Activated T-cell treated with anti-CD3 and anti-CD28 coated beads for 48 hours (primary cell): ENCODE measurements around the gene PCDHB2.
"Not testable (repeated sequence)": the region's sequence is repeated elsewhere in the genome, so short reads cannot be mapped to it uniquely, and the experiment has no call there.

Experiments
- DNase-seq: peaks from one replicate; pipeline ENCODE4 v3.0.0-alpha.2; 2020; ENCODE audit warnings: low read depth

PCDHB2 gene

DNA sequence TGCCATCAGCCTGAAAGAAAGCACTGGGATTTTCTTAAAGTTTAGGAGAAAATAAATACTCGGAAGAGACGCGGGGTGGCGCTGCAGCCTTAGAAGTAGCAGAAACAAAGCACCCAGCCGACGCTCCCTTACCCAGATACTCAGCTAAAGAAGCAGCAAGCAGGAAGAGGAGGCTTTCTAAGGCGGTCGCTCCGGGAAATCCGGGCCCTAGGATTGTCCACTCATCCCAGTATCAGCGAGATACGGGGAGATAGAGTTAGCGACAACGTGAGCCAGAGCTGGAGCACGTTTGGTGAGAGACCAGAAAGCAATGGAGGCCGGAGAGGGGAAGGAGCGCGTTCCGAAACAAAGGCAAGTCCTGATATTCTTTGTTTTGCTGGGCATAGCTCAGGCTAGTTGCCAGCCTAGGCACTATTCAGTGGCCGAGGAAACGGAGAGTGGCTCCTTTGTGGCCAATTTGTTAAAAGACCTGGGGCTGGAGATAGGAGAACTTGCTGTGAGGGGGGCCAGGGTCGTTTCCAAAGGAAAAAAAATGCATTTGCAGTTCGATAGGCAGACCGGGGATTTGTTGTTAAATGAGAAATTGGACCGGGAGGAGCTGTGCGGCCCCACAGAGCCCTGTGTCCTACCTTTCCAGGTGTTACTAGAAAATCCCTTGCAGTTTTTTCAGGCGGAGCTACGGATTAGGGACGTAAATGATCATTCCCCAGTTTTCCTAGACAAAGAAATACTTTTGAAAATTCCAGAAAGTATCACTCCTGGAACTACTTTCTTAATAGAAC, at the start of gene PCDHB2:
PCDHB2 (plus strand) TSS at position 135 of the 782 bp plus-strand sequence; CDS start at position 311, 176 bp downstream.
- DNase-seq = no peak

DNA sequence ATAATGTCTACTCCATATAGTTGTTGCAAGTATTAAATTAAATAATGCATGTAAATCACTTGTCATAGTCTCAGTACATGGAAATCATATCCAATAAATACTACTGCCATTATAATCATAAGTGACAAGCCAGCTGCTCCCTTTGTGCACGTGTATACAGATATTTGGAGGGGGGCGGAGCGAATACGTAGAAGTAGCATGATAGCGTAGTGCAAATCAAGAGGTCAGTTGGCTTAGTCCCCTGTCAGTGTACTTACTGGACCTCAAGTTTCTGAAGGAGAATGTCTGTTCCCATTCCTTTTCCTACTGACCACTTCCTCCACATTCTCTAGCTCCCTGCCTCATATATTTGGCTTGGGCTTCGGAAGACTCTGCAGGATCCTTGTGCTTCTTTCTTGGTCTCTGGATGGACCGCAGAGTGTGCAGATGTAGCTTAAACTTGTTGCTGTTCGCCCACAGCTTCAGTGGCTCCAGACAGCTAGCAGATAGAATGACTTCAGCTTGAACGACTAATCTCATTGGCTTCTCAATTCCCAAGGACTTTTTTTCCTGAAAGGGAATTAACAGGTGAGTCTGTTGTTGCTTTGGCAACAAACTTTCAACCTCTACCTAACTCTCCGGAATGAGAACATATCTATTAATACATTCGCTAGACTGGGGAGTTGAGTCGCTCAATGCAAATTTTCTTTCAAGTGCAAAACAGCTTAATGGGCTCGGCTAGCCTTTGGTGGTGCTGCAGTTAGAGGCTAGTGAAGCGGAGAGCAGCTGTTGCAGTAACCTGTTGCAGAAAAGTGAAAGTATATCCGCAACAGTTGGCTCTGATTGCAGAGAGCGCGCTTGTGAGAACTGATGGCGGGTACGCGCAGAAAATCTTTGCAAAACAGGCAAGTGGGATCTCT, 43.5 kb upstream of the PCDHB2 start, which contains the start of gene PCDHB1:
PCDHB1 (plus strand) TSS at position 753 of the 899 bp plus-strand sequence; CDS start at position 850, 97 bp downstream.
- no peak for DNase-seq

DNA sequence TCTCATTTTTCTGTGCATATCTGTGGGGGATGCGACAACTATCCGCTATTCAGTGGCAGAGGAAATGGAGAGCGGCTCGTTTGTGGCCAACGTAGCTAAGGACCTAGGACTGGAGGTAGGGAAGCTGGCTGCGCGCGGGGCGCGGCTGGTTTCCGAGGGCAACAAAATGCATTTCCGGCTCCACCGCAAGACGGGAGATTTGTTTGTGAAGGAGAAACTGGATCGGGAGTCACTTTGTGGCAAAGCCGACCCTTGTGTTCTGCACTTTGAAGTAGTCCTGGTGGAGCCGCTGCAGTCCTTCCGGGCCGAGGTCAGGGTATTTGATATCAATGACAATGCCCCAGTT, 42.9 kb upstream of the PCDHB2 start:
- DNase-seq = no peak

DNA sequence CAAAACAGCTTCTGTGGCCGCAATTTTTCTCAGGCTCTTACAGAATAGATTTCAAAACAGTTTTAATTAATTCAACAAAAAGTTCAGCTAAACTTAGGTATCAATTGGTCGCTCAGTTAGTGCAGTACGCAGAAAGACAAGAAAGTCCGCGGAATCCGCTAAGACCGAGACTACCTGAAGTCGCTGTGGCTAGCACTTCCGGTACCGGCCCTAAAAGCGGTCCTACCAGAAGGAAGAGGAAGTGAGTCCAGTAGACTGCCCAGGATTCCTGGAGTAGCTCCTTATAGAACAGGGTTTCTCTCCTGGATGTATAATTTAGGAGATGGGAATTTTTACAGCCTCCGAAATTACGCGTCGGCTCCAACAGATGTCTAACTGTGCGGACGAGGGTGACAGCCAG, 16.6 kb upstream of the PCDHB2 start:
- no peak for DNase-seq

DNA sequence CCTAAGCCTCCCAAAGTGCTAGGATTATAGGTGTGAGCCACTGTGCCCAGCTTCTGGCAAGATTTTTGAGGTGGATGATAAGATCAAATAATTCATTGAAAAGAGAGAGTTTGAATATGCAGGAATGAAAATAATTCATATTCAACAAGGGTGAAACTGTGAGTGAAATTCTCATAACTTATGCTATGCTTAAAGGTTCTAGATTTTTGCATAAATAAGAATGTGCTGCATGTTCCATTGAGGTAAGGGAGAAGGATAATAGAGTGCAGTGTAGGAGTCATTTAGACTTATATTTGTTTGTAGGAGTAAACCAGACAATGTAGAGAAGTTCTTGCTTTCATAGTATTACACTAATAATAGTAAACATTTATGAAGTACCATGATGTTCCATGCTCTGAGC, 12.2 kb upstream of the PCDHB2 start:
- DNase-seq = no peak

GRCh38 chr5:141084487-141084989, 9.9 kb upstream of the PCDHB2 start:
- peak; percentile 7 for DNase-seq

DNA sequence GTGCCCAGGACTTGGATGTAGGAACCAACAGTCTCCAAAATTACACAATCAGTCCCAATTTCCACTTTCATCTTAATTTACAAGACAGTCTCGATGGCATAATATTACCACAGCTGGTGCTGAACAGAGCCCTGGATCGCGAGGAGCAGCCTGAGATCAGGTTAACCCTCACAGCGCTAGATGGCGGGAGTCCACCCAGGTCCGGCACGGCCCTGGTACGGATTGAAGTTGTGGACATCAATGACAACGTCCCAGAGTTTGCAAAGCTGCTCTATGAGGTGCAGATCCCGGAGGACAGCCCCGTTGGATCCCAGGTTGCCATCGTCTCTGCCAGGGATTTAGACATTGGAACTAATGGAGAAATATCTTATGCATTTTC, 837 bp downstream of the PCDHB2 start:
- DNase-seq = no peak

DNA sequence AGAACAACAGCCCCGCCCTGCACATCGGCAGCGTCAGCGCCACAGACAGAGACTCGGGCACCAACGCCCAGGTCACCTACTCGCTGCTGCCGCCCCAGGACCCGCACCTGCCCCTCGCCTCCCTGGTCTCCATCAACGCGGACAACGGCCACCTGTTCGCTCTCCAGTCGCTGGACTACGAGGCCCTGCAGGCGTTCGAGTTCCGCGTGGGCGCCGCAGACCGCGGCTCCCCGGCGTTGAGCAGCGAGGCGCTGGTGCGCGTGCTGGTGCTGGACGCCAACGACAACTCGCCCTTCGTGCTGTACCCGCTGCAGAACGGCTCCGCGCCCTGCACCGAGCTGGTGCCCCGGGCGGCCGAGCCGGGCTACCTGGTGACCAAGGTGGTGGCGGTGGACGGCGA, 1.8 kb downstream of the PCDHB2 start:
- DNase-seq = not testable (repeated sequence)

DNA sequence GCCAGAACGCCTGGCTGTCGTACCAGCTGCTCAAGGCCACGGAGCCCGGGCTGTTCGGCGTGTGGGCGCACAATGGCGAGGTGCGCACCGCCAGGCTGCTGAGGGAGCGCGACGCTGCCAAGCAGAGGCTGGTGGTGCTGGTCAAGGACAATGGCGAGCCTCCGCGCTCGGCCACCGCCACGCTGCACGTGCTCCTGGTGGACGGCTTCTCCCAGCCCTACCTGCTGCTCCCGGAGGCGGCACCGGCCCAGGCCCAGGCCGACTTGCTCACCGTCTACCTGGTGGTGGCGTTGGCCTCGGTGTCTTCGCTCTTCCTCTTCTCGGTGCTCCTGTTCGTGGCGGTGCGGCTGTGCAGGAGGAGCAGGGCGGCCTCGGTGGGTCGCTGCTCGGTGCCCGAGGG, 2.2 kb downstream of the PCDHB2 start:
- DNase-seq = not testable (repeated sequence)

- peak; percentile 35 for DNase-seq
Measured at GRCh38 chr5:141100243-141100805, 5.9 kb downstream of the PCDHB2 start, which contains the start of gene PCDHB3. Gene PCDHB3, plus strand, starts transcription at chr5:141100473. Its CDS starts 177 bp downstream, at chr5:141100650.

DNA sequence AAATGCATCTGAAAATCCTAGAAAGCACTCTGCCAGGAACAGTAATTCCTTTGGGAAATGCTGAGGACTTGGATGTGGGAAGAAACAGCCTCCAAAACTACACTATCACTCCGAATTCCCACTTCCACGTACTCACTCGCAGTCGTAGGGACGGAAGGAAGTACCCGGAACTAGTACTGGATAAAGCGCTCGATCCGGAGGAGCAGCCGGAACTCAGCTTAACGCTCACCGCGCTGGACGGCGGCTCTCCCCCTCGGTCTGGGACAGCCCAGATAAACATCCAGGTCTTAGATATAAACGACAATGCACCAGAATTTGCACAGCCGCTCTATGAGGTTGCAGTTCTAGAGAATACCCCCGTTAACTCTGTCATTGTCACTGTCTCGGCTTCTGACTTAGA, 6.6 kb downstream of the PCDHB2 start:
- DNase-seq = no peak

GRCh38 chr5:141102070-141102469, 7.7 kb downstream of the PCDHB2 start:
- not testable (repeated sequence) for DNase-seq

- DNase-seq = not testable (repeated sequence)
Measured at GRCh38 chr5:141102471-141102870, 8.1 kb downstream of the PCDHB2 start.

GRCh38 chr5:141105350-141105749, 10.9 kb downstream of the PCDHB2 start:
- DNase-seq = no peak

- DNase-seq = no peak
Measured at GRCh38 chr5:141119250-141119649, 24.8 kb downstream of the PCDHB2 start.

DNA sequence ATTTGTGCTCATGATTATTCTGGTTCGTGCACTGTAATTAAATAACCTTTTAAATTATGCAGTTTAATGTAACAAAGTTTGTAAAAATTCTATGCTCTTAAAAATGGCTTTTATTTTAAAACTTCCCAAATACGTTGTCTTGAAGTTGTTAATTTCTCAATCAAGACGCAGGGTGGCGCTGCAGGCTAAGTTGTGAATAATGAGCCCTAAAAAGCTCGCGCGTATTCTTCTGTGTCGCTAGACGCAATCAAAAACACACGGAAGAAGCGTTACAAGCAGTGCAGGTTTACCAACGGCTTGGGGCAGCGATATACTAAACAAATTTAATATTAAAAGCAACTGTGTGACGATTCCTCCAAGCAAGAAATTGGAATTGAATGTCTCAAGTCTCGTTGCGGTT, 27.1 kb downstream of the PCDHB2 start, which contains the start of gene PCDHB4:
PCDHB4 (plus strand) TSS at position 256 of the 400 bp plus-strand sequence. CDS start 181 bp downstream, outside the sequence.
- DNase-seq = no peak

GRCh38 chr5:141121985-141122384, 27.6 kb downstream of the PCDHB2 start:
- DNase-seq = no peak

- not testable (repeated sequence) for DNase-seq
Measured at GRCh38 chr5:141123396-141124135, 29.2 kb downstream of the PCDHB2 start.

DNA sequence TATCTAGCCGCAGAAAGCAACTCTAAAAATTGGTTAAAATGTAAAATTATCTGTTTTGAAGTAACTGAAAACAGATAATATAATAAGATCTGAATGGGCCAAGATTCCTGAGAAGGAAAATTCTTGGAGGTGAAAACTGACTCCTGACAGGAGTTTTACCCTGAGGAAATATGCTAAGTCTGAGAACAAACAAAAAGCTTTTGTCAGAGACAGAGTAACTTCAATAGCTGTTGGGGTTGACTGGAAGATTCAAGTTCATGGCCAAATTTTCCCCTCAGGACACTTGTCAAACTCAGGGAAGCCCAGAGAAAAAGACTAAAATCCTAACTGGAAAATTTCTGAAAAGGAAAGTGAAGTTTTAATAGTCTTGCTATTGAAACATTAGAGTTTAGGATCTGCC, 32.9 kb downstream of the PCDHB2 start:
- DNase-seq = no peak

- no peak for DNase-seq
Measured at GRCh38 chr5:141135030-141135717, 40.8 kb downstream of the PCDHB2 start, which contains the start of gene PCDHB5. Gene PCDHB5, plus strand, starts transcription at chr5:141135206. Its CDS starts 229 bp downstream, at chr5:141135435.
